Prostate gland (tissue), 2 donors: ENCODE measurements around the gene CPHXL. TPM values are rescaled to one million over a fixed set of nuclear protein-coding genes. Genes with fewer than 3 reads are reported as not detected.

ENCODE experiments used
- DNase-seq: peaks from one replicate; pipeline ENCODE4 v3.0.0-alpha.2; 2019; ENCODE audit warnings: low spot score
- H3K27ac ChIP-seq, 2 donors: fragments of 200-600 bp; sonication (generic); 2 replicates each; pipeline ENCODE4 v1.5.1; 2017 to 2019
- H3K27me3 ChIP-seq: fragments of 200-600 bp; sonication (generic); replicated peaks from 2 replicates; pipeline ENCODE4 v1.5.1; 2019; ENCODE audit not compliant: insufficient read depth
- H3K36me3 ChIP-seq, 2 donors: fragments of 200-600 bp; sonication (generic); 1 replicate in 1 of 2; 2 replicates in 1 of 2; pipeline versions ENCODE4 v1.5.1 to v1.8.1; 2017 to 2019
- H3K4me1 ChIP-seq: fragments of 200-600 bp; sonication (generic); replicated peaks from 2 replicates; pipeline ENCODE4 v1.5.1; 2019
- H3K4me3 ChIP-seq, 2 donors: fragments of 200-600 bp; sonication (generic); 2 replicates each; pipeline ENCODE4 v1.5.1; 2017 to 2019
- H3K9me3 ChIP-seq: fragments of 200-600 bp; sonication (generic); 2 replicates; pipeline ENCODE4 v1.5.1; 2017
- CTCF ChIP-seq, 4 experiments: fragments of 200-600 bp in 2 of 4; fragments of 450-650 bp in 2 of 4; sonication (generic) in 2 of 4; IDR thresholded peaks; 1 replicate in 3 of 4; 2 replicates in 1 of 4; pipeline ENCODE4 v1.5.1; 2016 to 2019; ENCODE audit warnings: antibody characterized with exemption in 4 of 4, mild to moderate bottlenecking in 2 of 4, moderate library complexity in 2 of 4
- POLR2A ChIP-seq: fragments of 450-650 bp; IDR thresholded peaks from one replicate; pipeline ENCODE4 v1.6.1; 2016; ENCODE audit warnings: antibody characterized with exemption, mild to moderate bottlenecking
- POLR2AphosphoS5 ChIP-seq: sonication (generic); formaldehyde crosslinking; IDR thresholded peaks from one replicate; pipeline ENCODE4 v1.6.1; 2017; ENCODE audit warnings: antibody characterized with exemption
- WGBS: methylation state at CpG from one replicate; pipeline ENCODE4 v1.1.5; 2018; 5-methylcytosine and 5-hydroxymethylcytosine counted together
- intact Hi-C: fragments of 100-400 bp; cut with DNase I; formaldehyde crosslinking; loops from one replicate; pipeline ENCODE4 v1.14.2; 2022
- total RNA-seq, 2 donors: library from RNA; depleted of rRNA; stranded (reverse); fragments of >200 nt; gene quantifications; one replicate each; pipeline ENCODE4 v1.1.0, GENCODE V29; 2016

Gene CPHXL
- total RNA-seq, 2 donors from 2014 or later, result not detected

GRCh38 chr16:75710344-75710743 is 15.9 kb downstream of the CPHXL start:
- no peak overlapping the region for H3K4me3 ChIP-seq
- H3K27me3 ChIP-seq, result no peaks in the 10 kb centered on the region
- TF ChIP-seq POLR2A (no peak), CTCF (IDR thresholded peaks at IDR 0.05) (no peak), POLR2AphosphoS5 (no peak)
- H3K4me1 ChIP-seq, result no peaks in the 10 kb centered on the region
- 95% methylated on average over 2 of the region's 2 CpGs for WGBS
- no peak overlapping the region for H3K27ac ChIP-seq
- no peaks in the 10 kb centered on the region for H3K9me3 ChIP-seq
- intact Hi-C loops, result no loop called here
- no peak for DNase-seq
- no peaks in the 10 kb centered on the region for H3K36me3 ChIP-seq

DNA sequence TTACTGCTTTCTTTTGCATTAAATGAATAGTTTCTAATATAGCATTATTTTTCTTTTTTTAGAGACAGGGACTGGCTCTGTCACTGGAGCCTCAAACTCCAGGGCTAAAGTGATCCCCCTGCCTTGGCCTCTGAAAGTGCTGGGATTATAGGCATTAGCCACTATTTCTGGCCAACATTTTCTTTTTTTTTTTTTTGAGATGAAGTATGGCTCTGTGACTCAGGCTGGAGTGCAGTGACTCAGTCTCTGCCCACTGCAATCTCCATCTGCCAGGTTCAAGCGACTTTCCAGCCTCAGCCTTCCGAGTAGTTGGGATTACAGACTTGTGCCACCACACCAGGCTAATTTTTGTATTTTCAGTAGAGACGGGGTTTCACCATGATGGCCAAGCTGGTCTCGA is 23.0 kb downstream of the CPHXL start:
- TF ChIP-seq POLR2AphosphoS5, result no peak
- no peak for TF ChIP-seq POLR2A
- TF ChIP-seq CTCF (IDR thresholded peaks at IDR 0.05), result no peak
- Histone ChIP-seq H3K4me1 (no peaks in the 10 kb centered on the region), H3K27ac (no peak overlapping the region), H3K36me3 (no peaks in the 10 kb centered on the region), H3K4me3 (no peak overlapping the region), H3K9me3 (no peaks in the 10 kb centered on the region), H3K27me3 (no peaks in the 10 kb centered on the region)
- WGBS, result 84% methylated on average over 4 of the region's 4 CpGs
- intact Hi-C loops, result no loop called here
- no peak for DNase-seq

GRCh38 chr16:75702242-75702641 is 24.0 kb downstream of the CPHXL start:
- Histone ChIP-seq H3K4me3 (no peak overlapping the region), H3K27me3 (no peaks in the 10 kb centered on the region), H3K27ac (no peak overlapping the region), H3K9me3 (no peaks in the 10 kb centered on the region), H3K4me1 (no peaks in the 10 kb centered on the region), H3K36me3 (no peaks in the 10 kb centered on the region)
- TF ChIP-seq POLR2A (no peak), POLR2AphosphoS5 (no peak), CTCF (IDR thresholded peaks at IDR 0.05) (no peak)
- WGBS, result 75% methylated on average over 2 of the region's 2 CpGs
- DNase-seq, result no peak
- intact Hi-C loops, result no loop called here

DNA sequence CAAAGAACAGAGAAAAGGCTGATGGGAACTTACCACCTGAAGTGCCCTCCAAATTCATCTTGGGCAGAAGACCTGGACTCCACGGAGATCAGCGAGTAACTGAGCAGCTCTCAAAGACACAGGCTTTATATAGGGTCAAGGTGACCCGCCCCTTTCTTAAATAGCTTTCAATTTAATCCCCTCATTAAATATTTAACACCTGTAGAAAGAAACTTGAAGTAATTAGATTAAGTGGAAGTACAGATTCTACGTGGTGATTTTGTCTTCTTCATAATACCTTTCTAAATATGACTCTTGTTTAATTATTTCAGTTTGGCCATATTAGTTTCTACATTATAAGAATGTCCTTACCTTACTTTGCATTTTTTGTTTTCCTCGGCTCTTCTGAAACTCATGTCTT is 24.9 kb downstream of the CPHXL start, which contains the start of gene DUXB:
Gene DUXB (minus strand): TSS at position 101 of the 400 bp plus-strand sequence. CDS start 43 bp downstream, at position 58.
- intact Hi-C loops, result no loop called here

More for the DNA sequence above, 24.9 kb downstream of the CPHXL start, which contains the start of gene DUXB:
- Histone ChIP-seq H3K4me1 (no peaks in the 10 kb centered on the region), H3K36me3 (no peaks in the 10 kb centered on the region), H3K27ac (no peak within 1 kb of the TSS), H3K9me3 (no peaks in the 10 kb centered on the region), H3K27me3 (no peaks in the 10 kb centered on the region), H3K4me3 (no peak within 1 kb of the TSS)
- no peak for DNase-seq
- TF ChIP-seq POLR2A (no peak), CTCF (IDR thresholded peaks at IDR 0.05) (no peak), POLR2AphosphoS5 (no peak)
- WGBS, result 93% methylated on average over 5 of the region's 5 CpGs
